Measurements from ENCODE around the gene TMEM178B.

The TMEM178B gene

GRCh38 chr7:141478845-141479244 is 405.0 kb downstream of the TMEM178B start:
- no peak overlapping the region for H3K4me2 ChIP-seq
- no peak overlapping the region for H3K4me3 ChIP-seq
- no peak for TF ChIP-seq Cebpa-rat (IDR thresholded peaks at IDR 0.05)
- no peaks in the 10 kb centered on the region for H3K36me3 ChIP-seq
- no peaks in the 10 kb centered on the region for H3K27me3 ChIP-seq
- H3K27ac ChIP-seq = no peak overlapping the region
- H4K20me1 ChIP-seq = no peaks in the 10 kb centered on the region
- no peak overlapping the region for H3K9ac ChIP-seq
- peaks cover 0 to 9% (median 0%) of the 10 kb centered on the region in 11 experiments; a peak in 1 of 22 replicates for H3K9me3 ChIP-seq (replicated peaks in 1 of 11)
- peaks cover 0 to 6% (median 0%) of the 10 kb centered on the region in 10 experiments; a peak in 2 of 20 replicates for H3K4me1 ChIP-seq

DNA sequence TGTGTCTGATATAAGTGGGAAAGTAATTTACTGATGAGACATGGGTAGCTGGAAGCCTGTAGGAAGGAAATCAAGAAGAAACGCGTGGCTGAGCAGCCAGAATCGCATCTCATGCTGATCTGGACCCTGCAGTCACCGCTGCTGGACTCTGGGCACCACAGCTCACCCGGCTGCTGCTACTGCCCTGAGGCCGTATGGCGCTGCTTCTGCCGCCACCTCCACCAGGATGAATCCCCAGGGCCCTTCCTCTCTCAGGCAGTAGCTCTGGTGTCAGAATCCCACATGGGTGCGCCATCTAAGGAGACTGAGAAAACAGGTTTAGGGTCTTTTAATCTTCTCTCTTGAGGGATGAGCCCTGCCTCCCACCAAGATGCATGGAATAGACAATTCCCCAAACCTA is 407.1 kb downstream of the TMEM178B start:
- no peak overlapping the region for H3K4me2 ChIP-seq
- H3K4me3 ChIP-seq = no peak overlapping the region
- H3K27me3 ChIP-seq = no peaks in the 10 kb centered on the region
- H3K4me1 ChIP-seq = peaks cover 0 to 6% (median 0%) of the 10 kb centered on the region in 10 experiments; a peak in 2 of 20 replicates
- no peak overlapping the region for H3K9ac ChIP-seq
- no peak overlapping the region for H3K27ac ChIP-seq
- H3K36me3 ChIP-seq = no peaks in the 10 kb centered on the region
- H3K9me3 ChIP-seq (replicated peaks in 1 of 11) = peaks cover 0 to 9% (median 0%) of the 10 kb centered on the region in 11 experiments; a peak in 1 of 22 replicates
- no peak for TF ChIP-seq Cebpa-rat (IDR thresholded peaks at IDR 0.05)
- H4K20me1 ChIP-seq = no peaks in the 10 kb centered on the region

GRCh38 chr7:141481971-141482370 is 408.1 kb downstream of the TMEM178B start:
- no peak overlapping the region for H3K27ac ChIP-seq
- no peaks in the 10 kb centered on the region for H4K20me1 ChIP-seq
- no peak overlapping the region for H3K4me2 ChIP-seq
- no peak for TF ChIP-seq Cebpa-rat (IDR thresholded peaks at IDR 0.05)
- H3K9ac ChIP-seq = no peak overlapping the region
- H3K4me3 ChIP-seq = no peak overlapping the region
- H3K9me3 ChIP-seq (replicated peaks in 1 of 11) = peaks cover 0 to 9% (median 0%) of the 10 kb centered on the region in 11 experiments; a peak in 1 of 22 replicates
- H3K36me3 ChIP-seq = no peaks in the 10 kb centered on the region
- peaks cover 0 to 6% (median 0%) of the 10 kb centered on the region in 10 experiments; a peak in 2 of 20 replicates for H3K4me1 ChIP-seq
- H3K27me3 ChIP-seq = no peaks in the 10 kb centered on the region

DNA sequence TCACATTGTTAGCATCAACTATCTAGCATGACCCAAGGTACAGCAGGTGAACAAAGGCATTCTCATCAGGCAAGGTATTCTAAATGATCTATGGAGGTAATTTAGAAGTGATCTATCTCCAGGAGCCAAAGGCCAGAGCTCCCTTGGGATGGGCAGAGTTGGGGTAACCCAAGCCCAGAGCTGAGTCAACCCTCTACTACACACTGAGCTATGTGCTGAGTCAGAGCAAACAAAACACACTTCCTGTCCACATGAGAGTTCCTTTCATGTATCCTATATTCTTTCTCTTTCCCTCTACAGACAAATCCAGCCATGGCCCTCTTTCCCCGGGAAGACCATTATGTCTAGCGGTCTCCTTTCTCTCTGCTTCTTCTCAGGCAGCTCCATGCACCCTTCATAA is 409.2 kb downstream of the TMEM178B start:
- H3K27me3 ChIP-seq = no peaks in the 10 kb centered on the region
- no peak overlapping the region for H3K9ac ChIP-seq
- no peak for TF ChIP-seq Cebpa-rat (IDR thresholded peaks at IDR 0.05)
- no peak overlapping the region for H3K4me3 ChIP-seq
- no peaks in the 10 kb centered on the region for H3K36me3 ChIP-seq
- no peak overlapping the region for H3K4me2 ChIP-seq
- H3K9me3 ChIP-seq (replicated peaks in 1 of 11) = peaks cover 0 to 9% (median 0%) of the 10 kb centered on the region in 11 experiments; a peak in 1 of 22 replicates
- H3K4me1 ChIP-seq = peaks cover 0 to 6% (median 0%) of the 10 kb centered on the region in 10 experiments; a peak in 2 of 20 replicates
- H3K27ac ChIP-seq = no peak overlapping the region
- no peaks in the 10 kb centered on the region for H4K20me1 ChIP-seq

GRCh38 chr7:141484907-141485306 is 411.0 kb downstream of the TMEM178B start:
- Histone ChIP-seq H3K36me3 (no peaks in the 10 kb centered on the region), H3K4me1 (peaks cover 0 to 6% (median 0%) of the 10 kb centered on the region in 10 experiments; a peak in 2 of 20 replicates), H4K20me1 (no peaks in the 10 kb centered on the region), H3K27ac (no peak overlapping the region), H3K9ac (no peak overlapping the region), H3K9me3 (replicated peaks in 1 of 11) (peaks cover 0 to 9% (median 0%) of the 10 kb centered on the region in 11 experiments; a peak in 1 of 22 replicates), H3K27me3 (no peaks in the 10 kb centered on the region), H3K4me2 (no peak overlapping the region), H3K4me3 (no peak overlapping the region)
- TF ChIP-seq Cebpa-rat (IDR thresholded peaks at IDR 0.05) = no peak

DNA sequence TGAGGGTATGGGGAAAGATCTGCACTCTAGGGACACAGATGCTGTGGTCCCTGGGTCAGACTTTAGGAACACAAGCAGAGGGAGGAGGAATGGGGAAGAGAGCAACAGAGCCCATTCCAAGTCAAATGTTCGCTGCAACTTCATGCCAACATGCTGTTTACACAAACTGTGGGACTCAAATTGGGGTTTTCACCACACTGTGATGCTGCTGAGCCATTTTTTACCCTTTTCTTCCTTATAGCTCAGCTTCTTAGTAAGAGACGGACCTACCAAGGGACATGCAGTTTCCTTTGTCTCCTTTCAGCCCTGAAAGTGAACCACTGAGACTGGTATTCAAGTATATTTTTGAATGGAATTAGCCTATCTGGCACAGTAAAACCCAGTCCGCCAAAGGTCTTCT is 413.1 kb downstream of the TMEM178B start:
- no peaks in the 10 kb centered on the region for H4K20me1 ChIP-seq
- no peaks in the 10 kb centered on the region for H3K36me3 ChIP-seq
- no peaks in the 10 kb centered on the region for H3K27me3 ChIP-seq
- H3K27ac ChIP-seq = no peak overlapping the region
- no peak overlapping the region for H3K4me3 ChIP-seq
- H3K9ac ChIP-seq = no peak overlapping the region
- peaks cover 0 to 9% (median 0%) of the 10 kb centered on the region in 11 experiments; a peak in 1 of 22 replicates for H3K9me3 ChIP-seq (replicated peaks in 1 of 11)
- H3K4me2 ChIP-seq = no peak overlapping the region
- peaks cover 0 to 6% (median 0%) of the 10 kb centered on the region in 10 experiments; a peak in 2 of 20 replicates for H3K4me1 ChIP-seq
- TF ChIP-seq Cebpa-rat (IDR thresholded peaks at IDR 0.05) = no peak

- TF ChIP-seq Cebpa-rat (IDR thresholded peaks at IDR 0.05) = no peak
- no peak overlapping the region for H3K4me2 ChIP-seq
- no peak overlapping the region for H3K27ac ChIP-seq
- H3K36me3 ChIP-seq = no peaks in the 10 kb centered on the region
- H3K4me1 ChIP-seq = no peaks in the 10 kb centered on the region
- H3K9ac ChIP-seq = no peak overlapping the region
- no peaks in the 10 kb centered on the region for H4K20me1 ChIP-seq
- H3K9me3 ChIP-seq (replicated peaks in 1 of 11) = no peaks in the 10 kb centered on the region
- H3K4me3 ChIP-seq = no peak overlapping the region
- no peaks in the 10 kb centered on the region for H3K27me3 ChIP-seq
Measured at GRCh38 chr7:141490474-141490873, 416.6 kb downstream of the TMEM178B start.

DNA sequence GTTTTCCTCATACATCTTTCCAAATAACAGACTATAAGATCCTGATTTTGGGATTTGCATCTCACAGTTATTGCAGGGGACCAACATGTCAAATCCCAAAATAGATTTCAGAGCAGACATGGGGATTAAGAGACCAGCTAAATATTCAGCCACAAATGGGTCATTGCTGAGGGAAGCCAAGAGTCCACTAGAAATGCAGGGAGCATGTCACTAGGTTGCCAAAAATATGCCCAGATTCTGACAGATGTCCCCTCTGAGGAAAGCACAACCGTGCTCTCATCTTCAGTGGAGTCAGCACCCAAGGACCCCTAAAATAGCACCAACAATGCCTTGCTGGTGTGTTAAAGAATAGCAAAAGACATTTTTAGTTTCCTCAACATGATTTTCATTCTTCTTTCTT is 421.2 kb downstream of the TMEM178B start:
- no peaks in the 10 kb centered on the region for H3K9me3 ChIP-seq (replicated peaks in 1 of 11)
- no peak overlapping the region for H3K27ac ChIP-seq
- H3K4me2 ChIP-seq = no peak overlapping the region
- TF ChIP-seq Cebpa-rat (IDR thresholded peaks at IDR 0.05) = no peak
- no peaks in the 10 kb centered on the region for H3K36me3 ChIP-seq
- H4K20me1 ChIP-seq = no peaks in the 10 kb centered on the region
- no peak overlapping the region for H3K9ac ChIP-seq
- H3K4me3 ChIP-seq = no peak overlapping the region
- H3K4me1 ChIP-seq = no peaks in the 10 kb centered on the region
- H3K27me3 ChIP-seq = no peaks in the 10 kb centered on the region

- no peak for TF ChIP-seq Cebpa-rat (IDR thresholded peaks at IDR 0.05)
- Histone ChIP-seq H3K4me3 (no peak overlapping the region), H3K4me1 (no peaks in the 10 kb centered on the region), H4K20me1 (no peaks in the 10 kb centered on the region), H3K27ac (no peak overlapping the region), H3K9ac (no peak overlapping the region), H3K27me3 (no peaks in the 10 kb centered on the region), H3K9me3 (replicated peaks in 1 of 11) (no peaks in the 10 kb centered on the region), H3K4me2 (no peak overlapping the region), H3K36me3 (no peaks in the 10 kb centered on the region)
Measured at GRCh38 chr7:141497391-141497790, 423.5 kb downstream of the TMEM178B start.

DNA sequence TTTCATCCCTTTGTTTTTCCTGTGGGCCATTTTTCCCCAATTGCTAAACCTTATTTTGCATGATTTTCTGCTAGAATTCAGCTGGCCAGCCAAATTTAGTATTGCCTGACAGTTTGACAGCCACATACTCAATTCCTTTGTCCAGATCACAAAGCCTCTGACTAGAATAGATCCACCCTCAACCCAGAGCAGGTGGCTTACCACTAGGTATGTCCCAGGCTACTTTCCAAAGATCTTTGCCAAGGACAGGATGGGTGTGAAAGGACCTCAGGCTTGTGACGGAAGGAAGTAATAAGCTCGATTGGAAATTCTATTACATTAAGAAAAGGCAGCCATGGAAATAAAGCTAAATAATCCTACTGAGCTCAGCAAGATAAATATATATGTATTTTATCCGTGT is 426.7 kb downstream of the TMEM178B start:
- Histone ChIP-seq H3K4me2 (no peak overlapping the region), H3K27ac (no peak overlapping the region), H3K9ac (no peak overlapping the region), H4K20me1 (no peaks in the 10 kb centered on the region), H3K4me1 (no peaks in the 10 kb centered on the region), H3K4me3 (no peak overlapping the region), H3K27me3 (no peaks in the 10 kb centered on the region), H3K36me3 (no peaks in the 10 kb centered on the region), H3K9me3 (replicated peaks in 1 of 11) (no peaks in the 10 kb centered on the region)
- no peak for TF ChIP-seq Cebpa-rat (IDR thresholded peaks at IDR 0.05)
